HG02852 (cell line): ENCODE measurements around the gene CACNA1E.

ENCODE experiments used
- ATAC-seq: cut with Tn5 transposase; IDR thresholded peaks from one replicate; pipeline ENCODE4 v1.9.1; 2021; ENCODE audit warnings: mild to moderate bottlenecking, moderate library complexity; ENCODE audit not compliant: unreplicated experiment

The CACNA1E gene

GRCh38 chr1:181626279-181626938 lies 143.1 kb downstream of the CACNA1E start:
- no peak for ATAC-seq

DNA sequence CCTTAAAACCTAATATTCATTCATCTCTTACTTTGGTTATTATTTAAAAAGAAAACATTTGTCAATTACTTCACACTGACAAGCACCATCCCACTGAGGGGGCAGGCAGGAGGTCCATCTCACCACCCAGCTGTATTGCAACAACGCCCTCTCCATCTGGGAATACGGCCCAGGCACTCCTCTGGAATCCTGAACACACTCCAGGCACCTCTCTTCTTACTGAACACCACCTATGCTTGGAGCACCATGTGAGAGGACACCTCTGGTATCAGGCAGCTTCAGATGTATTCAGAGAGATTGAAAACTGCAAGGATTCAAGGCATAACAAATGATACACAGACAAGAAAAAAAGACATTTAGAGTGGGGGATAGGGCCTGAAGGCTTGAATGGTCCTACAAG lies 147.1 kb downstream of the CACNA1E start:
- no peak for ATAC-seq

DNA sequence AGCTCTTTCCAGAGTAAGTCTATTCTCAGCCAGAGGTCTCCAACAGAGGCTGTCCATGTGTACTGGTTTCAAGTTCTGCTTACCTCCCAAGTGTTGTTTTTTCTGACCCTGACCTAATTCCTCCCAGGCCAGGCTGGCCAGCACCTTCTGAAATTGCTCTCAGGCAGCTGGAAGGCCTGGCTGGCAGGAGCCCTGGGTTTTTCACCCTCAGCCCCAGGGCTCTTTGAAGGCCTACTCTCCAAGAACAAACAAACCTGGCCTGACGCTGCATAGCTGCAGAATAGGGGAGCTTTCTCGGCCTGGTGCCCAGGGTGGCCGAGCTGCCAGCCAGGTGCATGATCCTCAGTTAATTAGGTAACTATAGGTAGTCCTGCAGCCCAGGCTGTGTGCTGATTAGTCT lies 147.5 kb downstream of the CACNA1E start:
- ATAC-seq, result no peak

GRCh38 chr1:181632492-181632891 lies 149.2 kb downstream of the CACNA1E start:
- no peak for ATAC-seq

DNA sequence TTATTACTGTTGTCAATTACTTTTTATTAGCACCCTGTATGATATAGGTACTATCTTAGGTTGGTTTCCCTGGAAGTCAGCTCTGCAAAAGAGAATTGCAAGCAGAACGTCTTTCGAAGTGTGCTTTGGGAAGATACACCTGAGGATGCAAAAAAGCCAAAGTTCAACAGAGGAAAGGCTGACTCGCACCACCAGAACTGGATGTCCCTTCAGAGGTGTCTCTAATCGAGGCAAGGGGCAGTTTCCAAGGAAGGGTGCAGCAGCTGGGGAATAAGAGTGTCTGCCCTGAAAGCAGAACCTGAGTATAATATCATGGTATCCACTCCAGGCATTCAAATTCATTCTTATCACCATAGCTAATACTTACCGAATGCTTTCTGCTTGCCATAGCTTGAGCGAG lies 149.6 kb downstream of the CACNA1E start:
- ATAC-seq, result no peak

DNA sequence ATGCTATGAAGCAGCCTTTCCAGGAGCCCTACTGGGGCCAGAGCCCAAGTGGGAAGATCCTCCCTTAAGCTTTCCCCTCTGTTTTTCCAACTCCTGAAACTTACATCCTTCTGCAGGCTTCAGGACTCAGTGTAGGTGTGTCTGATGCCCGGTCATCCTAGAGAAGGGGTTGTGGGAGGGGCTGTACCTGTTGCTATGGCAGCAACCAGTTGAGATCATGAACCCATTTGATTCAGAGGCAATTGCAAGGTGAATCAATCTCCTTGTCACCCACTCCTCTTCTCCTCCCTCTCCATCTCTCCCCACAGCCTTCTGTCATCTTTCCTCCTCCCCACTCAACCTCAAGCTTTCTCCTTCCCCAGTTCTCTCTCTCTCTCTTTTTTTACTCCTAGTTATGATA lies 151.8 kb downstream of the CACNA1E start:
- ATAC-seq, result no peak

GRCh38 chr1:181637998-181638397 lies 154.7 kb downstream of the CACNA1E start:
- ATAC-seq, result no peak

DNA sequence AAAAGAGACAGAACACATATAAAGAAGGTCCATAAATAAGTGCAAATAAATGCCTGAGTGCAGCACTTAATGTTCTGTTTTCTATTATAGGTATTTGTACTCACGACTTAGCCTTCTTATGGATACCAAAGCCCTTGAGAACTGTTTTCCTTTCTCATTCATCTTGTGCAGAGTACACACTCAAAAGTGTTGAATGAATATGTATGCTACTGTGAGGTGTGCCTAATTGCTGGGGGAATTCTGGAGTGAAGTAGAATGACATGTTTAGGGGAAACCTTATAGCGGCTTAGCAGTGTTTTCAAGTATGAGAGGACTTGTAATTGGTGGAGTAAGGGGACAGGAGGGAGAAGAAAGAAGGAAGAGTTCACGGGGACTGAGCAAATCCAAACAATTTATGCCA lies 157.6 kb downstream of the CACNA1E start:
- no peak for ATAC-seq

- peak; percentile 54 for ATAC-seq
Observed at GRCh38 chr1:181643631-181644030, 160.3 kb downstream of the CACNA1E start.

DNA sequence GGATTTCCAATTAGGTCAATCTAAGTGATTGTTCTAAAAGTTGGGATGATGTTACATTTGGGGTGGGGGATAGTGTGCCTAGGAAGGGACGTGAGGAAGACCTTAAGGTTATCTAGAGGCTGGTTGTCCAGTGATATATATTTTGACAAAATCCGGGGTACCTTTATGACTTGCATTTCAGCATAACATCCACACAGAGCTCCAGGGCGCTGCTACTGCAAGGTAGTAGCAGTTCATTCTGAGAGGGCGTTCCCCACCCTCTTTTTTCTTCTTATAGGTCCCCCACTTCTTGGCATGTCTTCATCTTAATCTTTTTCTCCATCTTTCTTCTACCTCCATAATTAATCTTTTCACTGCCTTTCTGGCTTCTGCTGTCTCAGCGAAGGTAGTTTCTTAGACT lies 161.9 kb downstream of the CACNA1E start:
- no peak for ATAC-seq

DNA sequence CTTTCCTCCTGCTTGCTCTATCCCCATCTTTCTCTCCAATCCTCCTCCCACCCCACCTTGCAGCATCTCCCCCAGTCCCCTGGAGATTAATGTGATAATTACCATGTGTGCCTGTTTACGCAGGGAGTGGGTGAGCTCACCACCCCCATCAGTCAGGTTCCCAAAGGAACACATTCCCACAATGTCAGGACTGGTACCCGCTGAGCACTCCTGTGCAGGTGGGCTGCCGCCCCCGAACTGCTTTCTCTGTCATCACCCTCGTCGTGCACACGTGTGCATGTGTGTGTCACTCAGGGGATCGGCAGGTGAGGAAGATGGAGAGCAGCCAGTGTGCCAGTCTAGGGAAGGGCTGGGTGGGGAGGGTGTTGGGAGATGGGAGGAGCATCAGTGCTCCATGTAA lies 163.4 kb downstream of the CACNA1E start:
- no peak for ATAC-seq

- ATAC-seq, result no peak
Observed at GRCh38 chr1:181647314-181648035, 164.2 kb downstream of the CACNA1E start.

DNA sequence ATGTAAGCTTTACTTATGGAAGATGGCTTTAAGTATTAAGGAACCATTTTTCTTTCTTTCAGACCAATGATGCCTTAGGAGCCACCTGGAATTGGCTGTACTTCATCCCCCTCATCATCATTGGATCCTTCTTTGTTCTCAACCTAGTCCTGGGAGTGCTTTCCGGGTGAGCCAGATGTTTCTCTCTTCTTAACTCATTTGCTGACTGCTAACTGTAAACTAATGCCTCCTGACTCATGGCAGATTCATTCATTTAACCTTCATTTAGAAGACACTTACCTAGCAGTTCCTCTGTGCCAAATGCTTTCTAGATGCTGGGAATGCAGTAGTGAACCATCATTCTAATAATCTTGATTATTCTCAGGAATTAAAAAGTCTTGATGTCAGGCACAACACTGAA lies 168.0 kb downstream of the CACNA1E start:
- ATAC-seq, result no peak

- ATAC-seq, result no peak
Observed at GRCh38 chr1:181655756-181656155, 172.4 kb downstream of the CACNA1E start.

GRCh38 chr1:181656491-181656890 lies 173.2 kb downstream of the CACNA1E start:
- no peak for ATAC-seq

- no peak for ATAC-seq
Observed at GRCh38 chr1:181658581-181658980, 175.3 kb downstream of the CACNA1E start.

DNA sequence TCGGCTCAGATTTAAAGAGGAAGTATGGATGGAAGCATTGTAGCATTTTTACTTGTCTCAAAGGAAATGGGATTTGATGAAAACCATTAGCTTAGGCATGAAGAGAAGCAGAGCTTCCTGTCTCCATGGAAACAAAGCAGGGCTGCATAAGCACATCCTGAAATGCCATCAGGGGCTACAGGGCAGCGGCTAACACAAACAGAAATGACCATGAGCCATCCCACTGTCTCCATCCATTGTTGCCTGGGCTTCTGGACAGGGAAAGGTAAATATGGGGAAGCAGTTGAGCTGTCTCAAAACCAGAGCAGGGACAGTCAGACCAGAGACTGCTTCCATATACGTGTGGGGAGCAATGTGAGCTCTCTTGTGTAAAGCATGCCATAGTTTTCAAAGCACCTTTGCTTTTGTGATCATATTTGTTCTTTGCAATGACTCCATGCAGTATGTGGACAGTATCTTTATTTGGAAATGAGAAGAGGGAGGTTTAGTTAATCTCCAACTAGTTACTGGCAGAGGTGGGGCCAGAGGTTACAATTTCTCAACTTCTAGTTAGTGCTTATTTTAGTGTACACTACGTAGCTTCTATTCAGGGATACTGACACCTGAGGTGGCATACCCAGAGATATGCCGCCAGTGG lies 176.1 kb downstream of the CACNA1E start:
- no peak for ATAC-seq

GRCh38 chr1:181660621-181661020 lies 177.3 kb downstream of the CACNA1E start:
- no peak for ATAC-seq

GRCh38 chr1:181661569-181661968 lies 178.3 kb downstream of the CACNA1E start:
- no peak for ATAC-seq

DNA sequence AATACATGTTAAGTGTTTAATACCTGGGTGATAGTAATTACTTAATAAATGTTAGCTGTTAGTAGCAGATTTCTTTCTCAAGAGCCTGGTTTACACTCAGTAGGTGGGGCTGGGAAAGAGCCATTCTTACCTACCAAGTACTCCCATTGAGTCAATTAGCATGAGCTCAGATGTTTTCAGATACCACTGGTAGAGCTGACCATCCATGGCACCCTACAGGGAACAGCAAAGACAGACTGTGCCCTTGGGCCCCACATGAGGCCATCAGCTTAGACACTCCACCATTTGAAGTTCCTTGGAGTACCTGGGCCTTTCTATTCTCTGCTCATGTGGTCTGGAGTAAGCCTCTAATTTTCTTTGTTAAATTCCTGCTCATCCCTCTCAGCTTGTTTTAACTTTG lies 179.3 kb downstream of the CACNA1E start:
- ATAC-seq, result no peak

GRCh38 chr1:181664543-181664942 lies 181.2 kb downstream of the CACNA1E start:
- ATAC-seq, result no peak

DNA sequence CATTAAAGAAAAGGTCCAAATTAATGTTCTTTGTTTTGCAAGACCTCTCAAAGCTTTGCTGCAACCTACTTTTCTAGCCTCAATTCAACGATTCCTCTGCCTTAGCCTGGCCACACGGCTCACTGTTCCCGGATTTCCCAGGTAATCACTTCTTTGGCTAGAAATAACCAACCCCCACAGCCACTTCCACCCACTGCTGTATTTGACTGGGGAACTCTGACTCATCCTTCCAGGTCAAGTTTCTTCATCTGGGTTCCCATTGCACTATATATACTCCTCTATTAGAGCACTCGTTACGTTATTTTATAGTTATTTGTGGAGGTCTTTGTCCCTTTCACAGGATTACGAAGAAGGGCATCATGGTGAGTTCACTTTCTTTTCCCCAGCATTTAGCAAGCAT lies 185.9 kb downstream of the CACNA1E start:
- ATAC-seq, result no peak
